ENCODE measurements around the gene SH3BGRL.

DNA sequence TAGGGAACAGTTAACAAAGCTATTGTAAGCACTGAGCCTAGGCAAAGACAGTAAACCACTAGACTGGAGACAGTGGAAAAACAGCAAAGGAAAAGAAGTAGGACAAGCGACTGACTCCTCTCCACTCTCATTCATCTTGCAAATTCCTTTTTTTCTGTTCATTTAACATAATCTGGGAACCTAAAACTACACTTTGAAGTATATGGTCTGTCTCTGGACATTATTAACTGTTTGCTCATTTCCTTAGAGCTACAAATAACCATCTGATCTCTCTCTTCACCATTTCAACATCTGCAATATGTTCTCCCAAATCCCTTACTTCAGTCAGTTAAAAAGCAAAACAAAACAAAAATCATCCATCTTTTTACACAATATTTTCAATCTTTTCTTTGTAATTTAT is 831 bp upstream of the SH3BGRL start:
- TF ChIP-seq ZMYM3 (CRISPR knock-in tag; IDR thresholded peaks at IDR 0.05) (no peak), RARG (CRISPR knock-in tag; IDR thresholded peaks at IDR 0.05; ENCODE audit: low read depth) (no peak), TEAD2 (CRISPR knock-in tag; IDR thresholded peaks at IDR 0.05) (no peak), CEBPB (IDR thresholded peaks at IDR 0.05; ENCODE audit: borderline replicate concordance, low read depth, low read length) (no peak), SIX4 (CRISPR knock-in tag; IDR thresholded peaks at IDR 0.05) (no peak), ATF3 (CRISPR knock-in tag; IDR thresholded peaks at IDR 0.05) (no peak), HDAC2 (CRISPR knock-in tag; IDR thresholded peaks at IDR 0.05) (no peak), ZNF746 (CRISPR knock-in tag; IDR thresholded peaks at IDR 0.05) (no peak), EZH2 (conservative IDR thresholded peaks at IDR 0.05; ENCODE audit: low read depth, low read length) (no peak)

Data from HepG2 (cell line).